Epithelial cell of esophagus (primary cell): ENCODE results near the gene AFAP1.
A peak's percentile ranks its signal among the peaks of the same experiment; 100 is the strongest.

Experiments
- DNase-seq: peaks from one replicate; pipeline ENCODE4 v3.0.0; 2010; ENCODE audit warnings: low read depth
- H3K4me3 ChIP-seq: 2 replicates; pipeline ENCODE4 v1.5.1; 2011; ENCODE audit warnings: mild to moderate bottlenecking, low read length, control low read depth
- TF ChIP-seq, protein P1 (sequence below): IDR thresholded peaks from 2 replicates; pipeline ENCODE4 v1.5.1; 2011; ENCODE audit warnings: low read depth, mild to moderate bottlenecking, low read length, control low read depth, inconsistent platforms; ENCODE audit not compliant: insufficient read depth; ENCODE audit errors: missing control alignments

AFAP1 gene

GRCh38 chr4:7811536-7812191 lies 128.0 kb downstream of the AFAP1 start:
- TF ChIP-seq, protein P1, sequence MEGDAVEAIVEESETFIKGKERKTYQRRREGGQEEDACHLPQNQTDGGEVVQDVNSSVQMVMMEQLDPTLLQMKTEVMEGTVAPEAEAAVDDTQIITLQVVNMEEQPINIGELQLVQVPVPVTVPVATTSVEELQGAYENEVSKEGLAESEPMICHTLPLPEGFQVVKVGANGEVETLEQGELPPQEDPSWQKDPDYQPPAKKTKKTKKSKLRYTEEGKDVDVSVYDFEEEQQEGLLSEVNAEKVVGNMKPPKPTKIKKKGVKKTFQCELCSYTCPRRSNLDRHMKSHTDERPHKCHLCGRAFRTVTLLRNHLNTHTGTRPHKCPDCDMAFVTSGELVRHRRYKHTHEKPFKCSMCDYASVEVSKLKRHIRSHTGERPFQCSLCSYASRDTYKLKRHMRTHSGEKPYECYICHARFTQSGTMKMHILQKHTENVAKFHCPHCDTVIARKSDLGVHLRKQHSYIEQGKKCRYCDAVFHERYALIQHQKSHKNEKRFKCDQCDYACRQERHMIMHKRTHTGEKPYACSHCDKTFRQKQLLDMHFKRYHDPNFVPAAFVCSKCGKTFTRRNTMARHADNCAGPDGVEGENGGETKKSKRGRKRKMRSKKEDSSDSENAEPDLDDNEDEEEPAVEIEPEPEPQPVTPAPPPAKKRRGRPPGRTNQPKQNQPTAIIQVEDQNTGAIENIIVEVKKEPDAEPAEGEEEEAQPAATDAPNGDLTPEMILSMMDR: no peak
- peak; percentile 36 for DNase-seq
- H3K4me3 ChIP-seq: no peak overlapping the region

DNA sequence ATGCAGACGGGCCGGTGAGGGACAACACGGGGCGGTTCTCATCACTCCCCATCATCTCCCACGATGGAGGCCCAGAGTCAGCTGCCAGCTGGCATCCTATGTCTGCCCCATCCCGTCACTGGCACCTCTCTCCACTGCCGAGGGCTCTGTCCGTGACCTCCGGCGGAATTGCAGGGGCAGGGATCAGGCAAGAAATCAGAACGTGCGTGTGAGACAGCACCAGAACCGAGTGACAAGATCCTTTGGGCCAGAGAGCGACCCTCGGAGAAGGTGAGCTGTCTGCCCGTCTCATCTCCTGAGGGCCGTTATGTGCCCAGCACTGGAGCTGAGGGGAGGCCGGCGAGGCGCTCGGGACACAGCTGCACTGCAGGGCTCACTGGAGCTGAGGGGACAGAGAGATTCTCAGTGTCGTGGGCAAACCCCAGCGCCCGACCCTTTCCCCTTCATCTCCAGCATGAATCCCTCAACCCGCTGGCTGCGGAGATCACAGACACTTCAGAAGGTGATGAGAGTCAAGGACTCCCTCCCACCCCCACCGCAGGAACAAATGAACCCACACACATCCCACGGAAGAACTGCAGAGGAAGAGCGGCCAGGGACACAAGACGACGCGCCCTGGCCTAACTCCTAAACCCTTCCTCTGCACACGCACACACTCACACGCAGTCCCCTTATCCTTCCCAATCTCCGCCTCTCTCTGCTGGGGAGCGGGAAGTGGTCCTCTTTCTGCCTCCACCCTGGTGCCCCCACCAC lies 128.7 kb downstream of the AFAP1 start:
- no peak for DNase-seq
- H3K4me3 ChIP-seq: no peak overlapping the region
- TF ChIP-seq, protein P1: no peak

DNA sequence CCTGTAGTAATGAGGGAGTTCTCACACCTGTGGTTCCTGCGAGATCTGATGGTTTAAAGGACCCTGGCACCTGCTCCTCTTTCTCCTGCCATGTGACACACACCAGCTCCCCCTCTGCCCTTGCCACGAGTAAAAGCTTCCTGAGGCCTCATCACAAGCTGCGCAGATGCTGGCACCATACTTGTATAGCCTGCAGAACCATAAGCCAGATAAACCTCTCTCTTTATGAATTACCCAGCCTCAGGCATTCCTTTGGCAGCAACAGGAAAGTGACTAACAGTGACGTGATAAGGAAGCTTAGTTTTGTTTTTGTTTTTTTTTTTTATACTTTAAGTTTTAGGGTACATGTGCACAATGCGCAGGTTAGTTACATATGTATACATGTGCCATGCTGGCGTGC lies 130.9 kb downstream of the AFAP1 start:
- TF ChIP-seq, protein P1: no peak
- peak; percentile 89 for DNase-seq
- H3K4me3 ChIP-seq: no peak overlapping the region

DNA sequence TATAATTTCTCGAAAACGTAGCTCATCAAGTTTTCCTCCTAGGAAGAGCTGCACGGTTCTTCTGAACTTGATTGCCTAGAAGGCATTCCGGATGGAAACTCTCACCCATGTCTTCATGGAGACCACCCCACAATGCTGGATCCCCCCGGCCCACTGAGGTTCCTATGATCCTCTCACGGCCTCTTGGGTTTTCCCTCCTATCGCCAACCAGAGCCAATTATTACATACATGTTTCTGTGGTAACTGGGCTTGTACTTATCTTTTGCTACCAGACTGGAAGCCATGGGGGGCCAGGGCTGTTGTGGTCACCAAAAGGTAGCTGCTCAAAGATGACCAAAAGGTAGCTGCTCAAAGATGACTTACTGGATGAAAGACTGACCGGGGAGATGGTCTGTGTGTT lies 131.5 kb downstream of the AFAP1 start:
- no peak overlapping the region for H3K4me3 ChIP-seq
- TF ChIP-seq, protein P1: no peak
- DNase-seq: no peak

GRCh38 chr4:7807351-7807921 lies 132.2 kb downstream of the AFAP1 start:
- H3K4me3 ChIP-seq: no peak overlapping the region
- DNase-seq: no peak
- TF ChIP-seq, protein P1: no peak

GRCh38 chr4:7806338-7807090 lies 133.1 kb downstream of the AFAP1 start:
- TF ChIP-seq, protein P1: no peak

More at GRCh38 chr4:7806338-7807090, 133.1 kb downstream of the AFAP1 start:
- no peak overlapping the region for H3K4me3 ChIP-seq
- no peak for DNase-seq
